Measurements from ENCODE around the gene MARVELD1. TPM values are rescaled to one million over a fixed set of nuclear protein-coding genes. Genes with fewer than 3 reads are reported as not detected.
A peak's percentile ranks its signal among the peaks of the same experiment; 100 is the strongest.
"Not testable (repeated sequence)": the region's sequence is repeated elsewhere in the genome, so short reads cannot be mapped to it uniquely, and the experiment has no call there.

Gene MARVELD1
- total RNA-seq, 1 donor, result 5.5 TPM

DNA sequence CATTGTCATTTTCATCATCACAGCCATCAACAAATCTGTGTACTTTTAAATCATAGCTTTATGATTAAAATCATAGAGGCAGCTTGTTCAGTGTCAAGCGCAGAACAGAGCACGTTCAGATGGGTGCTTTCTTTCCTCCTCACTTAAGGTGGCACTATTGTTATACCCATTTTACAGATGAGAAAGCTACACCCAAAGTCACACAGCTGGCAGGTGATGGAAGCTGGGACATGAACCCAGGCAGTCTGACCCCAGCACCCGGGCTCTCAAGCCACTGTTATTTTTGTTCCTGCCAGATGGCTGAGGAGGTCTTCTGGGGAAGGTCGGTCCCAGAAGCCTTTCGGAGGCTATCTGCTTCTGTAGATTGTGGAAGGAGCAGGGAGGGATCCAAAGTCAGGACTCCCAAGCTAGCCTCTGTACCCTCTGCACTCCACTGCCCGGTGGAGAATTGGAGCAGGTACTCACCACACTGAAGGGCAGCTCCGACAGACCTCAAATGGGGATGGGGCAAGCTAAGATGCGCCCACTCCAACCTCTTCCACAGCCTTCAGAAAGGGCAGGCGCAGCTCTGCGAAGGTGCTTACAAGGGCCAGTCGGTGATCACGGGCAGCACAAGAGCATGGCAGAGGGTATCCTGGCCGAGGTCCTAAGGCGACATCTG, 27.1 kb upstream of the MARVELD1 start:
- Histone ChIP-seq H3K9me3 (ENCODE audit: low read depth, low read length) (no peaks in the 10 kb centered on the region), H3K4me1 (ENCODE audit: insufficient read depth, low read length) (peaks cover 77% of the 10 kb centered on the region), H3K4me3 (ENCODE audit: low read length) (peak overlapping the region; percentile 60), H3K27me3 (ENCODE audit: insufficient read depth, low read length) (no peaks in the 10 kb centered on the region)

DNA sequence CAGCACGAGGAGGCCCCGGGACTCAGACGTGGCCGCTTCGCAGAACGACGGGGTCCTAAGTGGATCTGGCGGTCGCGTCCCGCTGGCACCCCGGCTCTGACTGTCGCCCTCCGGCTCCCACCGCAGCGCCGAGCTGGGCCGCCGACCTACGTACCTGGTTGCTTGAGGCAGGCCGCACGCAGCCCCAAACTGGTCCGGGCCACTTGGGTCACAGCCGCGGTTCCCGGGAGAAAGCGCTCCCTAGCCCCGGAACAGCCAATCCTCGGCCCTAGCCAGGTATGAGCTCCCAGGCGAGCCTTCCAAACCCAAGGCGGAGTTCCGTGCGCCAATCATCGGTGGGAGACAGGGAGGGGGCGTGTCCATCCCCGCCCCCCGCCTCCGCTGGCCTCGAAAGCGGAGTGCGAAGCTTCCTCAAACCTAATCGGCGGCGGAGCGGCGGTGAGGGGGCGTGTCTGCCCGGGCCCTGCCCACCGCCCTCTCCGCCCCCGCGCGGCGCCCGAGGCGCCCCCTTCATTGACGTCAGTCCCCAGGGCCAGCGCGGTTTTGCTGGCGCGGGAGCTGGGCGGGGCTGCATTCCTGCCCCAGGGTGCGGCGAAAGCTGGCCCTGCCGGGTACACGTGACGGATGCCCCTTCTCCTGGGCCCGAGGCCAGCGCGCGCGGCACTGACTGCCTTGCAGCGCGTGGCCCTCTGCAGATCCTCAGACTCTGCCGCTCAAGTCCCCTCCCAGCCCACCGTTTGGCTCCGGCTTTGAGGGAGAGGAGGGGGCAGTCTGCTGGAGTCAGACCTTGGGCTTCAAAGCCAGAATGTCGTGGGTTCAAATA, 26.4 kb upstream of the MARVELD1 start, which contains the start of gene AVPI1:
TSS of gene AVPI1 (minus strand) at position 280 of the 823 bp plus-strand sequence. CDS start 7,336 bp downstream, outside the sequence.
- Histone ChIP-seq H3K9me3 (ENCODE audit: low read depth, low read length) (no peaks in the 10 kb centered on the region), H3K4me3 (ENCODE audit: low read length) (peak within 1 kb of the TSS; percentile 60), H3K4me1 (ENCODE audit: insufficient read depth, low read length) (peaks cover 77% of the 10 kb centered on the region), H3K27me3 (ENCODE audit: insufficient read depth, low read length) (no peaks in the 10 kb centered on the region)

DNA sequence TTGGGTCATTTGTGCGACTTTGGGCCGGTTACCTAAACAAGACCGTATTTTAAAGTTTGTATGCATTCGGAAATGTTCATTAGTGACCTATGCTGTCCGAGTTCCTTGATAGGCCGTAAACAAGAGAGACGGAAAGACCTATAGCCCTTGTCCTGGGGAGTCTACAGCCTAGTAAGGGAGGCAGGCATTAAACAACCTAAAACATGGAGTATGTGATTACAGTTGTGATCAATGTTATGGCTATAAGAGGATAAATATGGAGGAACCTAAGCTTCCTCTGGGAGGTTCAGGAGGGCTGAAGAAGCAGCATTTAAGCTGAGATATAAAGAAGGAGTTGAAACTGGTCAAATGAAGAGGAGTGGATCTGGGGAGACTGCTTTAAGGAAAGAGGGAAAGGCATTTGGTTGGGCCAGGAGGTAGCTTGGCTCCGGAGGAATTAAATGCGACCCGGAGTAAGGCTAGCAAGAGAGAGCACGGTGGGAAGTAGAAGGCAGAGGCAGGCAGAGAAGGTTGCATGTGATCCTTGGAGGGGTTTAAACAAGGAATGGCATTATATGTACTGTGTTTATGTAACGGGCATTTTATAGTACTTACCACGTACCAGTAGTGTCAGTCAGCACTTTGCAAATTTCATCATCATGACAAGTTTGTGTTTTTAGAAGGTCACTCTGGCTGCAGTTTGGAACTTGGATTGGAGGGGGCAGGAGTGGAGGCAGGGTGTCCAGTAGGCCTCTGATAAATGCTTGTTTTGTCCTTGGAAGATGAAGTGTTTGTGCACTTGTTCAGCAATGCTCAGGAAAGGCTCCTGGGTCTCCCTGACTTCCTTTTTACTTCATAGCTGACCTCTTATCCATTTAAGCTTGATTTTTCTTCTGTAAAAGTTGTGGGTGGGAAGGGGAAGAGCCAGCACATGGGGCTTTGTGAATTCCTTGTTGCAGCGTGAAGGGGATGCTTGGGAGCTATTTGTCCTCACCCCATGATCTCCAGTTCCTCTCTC, 25.4 kb upstream of the MARVELD1 start:
- Histone ChIP-seq H3K4me1 (ENCODE audit: insufficient read depth, low read length) (peaks cover 77% of the 10 kb centered on the region), H3K4me3 (ENCODE audit: low read length) (peak overlapping the region; percentile 60), H3K27me3 (ENCODE audit: insufficient read depth, low read length) (no peaks in the 10 kb centered on the region), H3K9me3 (ENCODE audit: low read depth, low read length) (no peaks in the 10 kb centered on the region)

DNA sequence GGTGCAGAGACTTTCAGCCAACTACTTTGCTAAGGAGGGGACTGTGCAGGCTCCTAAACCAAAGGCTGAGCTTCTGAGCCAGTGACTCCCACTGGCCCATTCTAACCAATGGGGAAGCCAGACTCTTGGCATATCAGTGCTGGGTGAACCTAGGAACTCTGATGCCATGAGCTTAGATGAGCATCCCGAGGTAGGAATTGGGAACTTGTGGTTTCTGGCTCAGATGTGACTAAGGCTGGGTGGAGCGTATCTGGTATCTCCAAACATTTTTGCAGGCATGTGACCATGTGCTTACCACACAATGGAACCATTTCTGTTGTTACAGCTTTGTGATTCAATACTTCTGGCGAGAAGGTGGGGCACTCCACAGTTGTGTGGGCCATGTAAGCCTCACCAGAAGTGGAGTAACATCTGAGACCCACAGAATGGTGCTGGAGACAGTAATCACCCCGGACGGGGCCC, 23.9 kb upstream of the MARVELD1 start:
- no peak overlapping the region for H3K4me3 ChIP-seq (ENCODE audit: low read length)
- H3K9me3 ChIP-seq (ENCODE audit: low read depth, low read length), result no peaks in the 10 kb centered on the region
- no peaks in the 10 kb centered on the region for H3K27me3 ChIP-seq (ENCODE audit: insufficient read depth, low read length)
- peaks cover 64% of the 10 kb centered on the region for H3K4me1 ChIP-seq (ENCODE audit: insufficient read depth, low read length)

DNA sequence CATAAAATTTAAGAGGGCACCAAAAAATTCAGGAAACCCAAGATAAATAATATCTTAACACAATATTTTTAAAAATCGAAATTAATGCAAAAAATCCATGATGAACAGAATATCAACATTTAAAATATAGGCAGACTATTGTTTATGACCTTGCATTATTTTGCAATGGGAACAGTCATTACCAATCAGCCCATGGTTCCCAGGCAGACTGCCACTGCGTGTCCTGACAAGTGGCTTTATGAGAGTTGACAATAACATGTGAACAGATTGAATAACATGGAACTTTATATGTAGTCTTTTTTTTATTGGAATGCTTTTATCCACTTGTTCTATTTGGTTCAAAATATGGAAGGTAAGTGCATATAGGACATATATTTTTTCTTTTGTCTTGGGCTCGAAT, 23.4 kb upstream of the MARVELD1 start:
- Histone ChIP-seq H3K27me3 (ENCODE audit: insufficient read depth, low read length) (no peaks in the 10 kb centered on the region), H3K9me3 (ENCODE audit: low read depth, low read length) (no peaks in the 10 kb centered on the region), H3K4me1 (ENCODE audit: insufficient read depth, low read length) (peaks cover 58% of the 10 kb centered on the region), H3K4me3 (ENCODE audit: low read length) (no peak overlapping the region)

DNA sequence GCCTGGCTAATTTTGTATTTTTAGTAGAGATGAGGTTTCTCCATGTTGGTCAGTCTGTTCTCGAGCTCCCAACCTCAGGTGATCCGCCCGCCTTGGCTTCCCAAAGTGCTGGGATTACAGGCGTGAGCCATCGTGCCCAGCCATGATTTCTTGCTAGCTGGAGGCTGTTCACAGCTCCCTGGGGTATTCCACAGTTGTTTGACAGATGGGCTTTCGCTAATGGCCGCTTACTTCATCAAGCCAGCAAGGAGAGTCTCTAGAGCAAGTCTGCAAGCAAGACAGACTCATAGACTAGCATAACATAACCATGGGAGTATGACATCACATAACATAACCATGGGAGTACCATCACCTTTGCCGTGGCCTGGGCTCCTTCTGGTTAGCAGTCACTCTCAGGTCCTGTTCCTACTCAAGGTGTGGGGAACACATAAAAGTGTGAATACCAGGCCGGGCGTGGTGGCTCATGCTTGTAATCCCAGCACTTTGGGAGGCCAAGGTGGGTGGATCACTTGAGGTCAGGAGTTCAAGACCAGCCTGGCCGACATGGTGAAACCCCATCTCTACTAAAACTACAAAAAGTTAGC, 15.4 kb upstream of the MARVELD1 start:
- H3K9me3 ChIP-seq (ENCODE audit: low read depth, low read length); H3K4me3 ChIP-seq (ENCODE audit: low read length); H3K27me3 ChIP-seq (ENCODE audit: insufficient read depth, low read length); H3K4me1 ChIP-seq (ENCODE audit: insufficient read depth, low read length): not testable (repeated sequence)

DNA sequence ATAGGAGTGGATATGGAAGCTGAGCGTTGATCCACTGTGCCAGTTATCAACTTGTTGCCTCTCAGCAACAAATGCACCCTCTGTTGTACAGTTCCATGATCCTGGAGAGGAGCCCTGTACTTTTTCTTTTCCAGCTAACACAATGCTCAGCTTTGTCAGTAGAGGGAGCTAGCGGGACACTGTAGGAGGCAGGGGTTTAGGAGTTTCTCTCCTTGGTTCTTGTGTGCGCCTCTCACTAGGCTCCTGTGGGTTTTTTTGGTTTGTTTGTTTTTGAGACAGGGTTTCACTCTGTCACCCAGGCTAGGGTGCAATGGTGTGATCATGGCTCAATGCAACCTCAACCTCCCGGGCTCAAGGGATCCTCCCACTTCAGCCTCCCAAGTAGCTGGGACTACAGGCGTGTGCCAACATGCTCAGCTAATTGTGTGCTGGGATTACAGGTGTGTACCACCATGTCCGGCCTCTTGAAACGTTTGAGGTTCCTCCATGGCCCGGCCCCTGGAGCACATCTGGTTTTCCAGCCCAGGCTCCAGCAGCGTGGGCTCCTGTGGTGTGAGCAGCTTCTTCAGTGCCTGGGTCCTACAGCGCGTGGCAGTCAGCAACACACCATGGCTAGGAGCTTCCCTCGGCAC, 12.0 kb upstream of the MARVELD1 start:
- no peaks in the 10 kb centered on the region for H3K9me3 ChIP-seq (ENCODE audit: low read depth, low read length)
- no peak overlapping the region for H3K4me3 ChIP-seq (ENCODE audit: low read length)
- H3K27me3 ChIP-seq (ENCODE audit: insufficient read depth, low read length), result no peaks in the 10 kb centered on the region
- H3K4me1 ChIP-seq (ENCODE audit: insufficient read depth, low read length), result no peaks in the 10 kb centered on the region

DNA sequence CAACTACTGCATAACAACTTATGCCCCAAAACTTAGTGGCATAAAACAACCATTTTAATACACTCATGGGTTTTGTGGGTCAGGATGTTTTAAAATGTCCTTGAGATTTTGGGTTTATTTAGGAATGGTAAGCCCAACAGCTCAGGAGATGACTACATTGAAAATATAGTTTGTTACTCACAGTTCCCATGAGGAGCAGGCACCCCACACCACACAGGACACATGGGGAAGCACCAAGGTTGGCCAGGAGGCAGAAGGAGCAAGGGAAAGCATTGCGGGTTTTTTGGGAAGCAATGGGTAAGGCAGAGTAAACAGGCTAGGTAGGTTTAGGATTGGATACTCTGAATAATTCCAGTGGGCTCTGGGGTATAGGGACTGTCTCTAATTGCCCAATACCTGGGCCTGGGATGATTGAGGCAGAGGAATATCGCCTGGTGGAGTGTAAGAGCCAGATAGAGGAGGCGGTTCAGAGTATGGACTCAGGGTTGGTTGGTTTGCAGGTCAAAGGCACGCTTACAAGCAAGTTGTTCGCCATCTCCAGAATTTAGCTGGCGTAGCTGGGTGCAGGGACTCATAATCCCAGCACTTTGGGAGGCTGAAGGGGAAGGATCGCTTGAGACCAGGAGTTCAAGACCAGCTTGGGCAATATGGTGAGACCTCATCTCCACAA, 10.0 kb upstream of the MARVELD1 start:
- no peak overlapping the region for H3K4me3 ChIP-seq (ENCODE audit: low read length)
- H3K4me1 ChIP-seq (ENCODE audit: insufficient read depth, low read length), result no peaks in the 10 kb centered on the region
- H3K9me3 ChIP-seq (ENCODE audit: low read depth, low read length), result no peaks in the 10 kb centered on the region

DNA sequence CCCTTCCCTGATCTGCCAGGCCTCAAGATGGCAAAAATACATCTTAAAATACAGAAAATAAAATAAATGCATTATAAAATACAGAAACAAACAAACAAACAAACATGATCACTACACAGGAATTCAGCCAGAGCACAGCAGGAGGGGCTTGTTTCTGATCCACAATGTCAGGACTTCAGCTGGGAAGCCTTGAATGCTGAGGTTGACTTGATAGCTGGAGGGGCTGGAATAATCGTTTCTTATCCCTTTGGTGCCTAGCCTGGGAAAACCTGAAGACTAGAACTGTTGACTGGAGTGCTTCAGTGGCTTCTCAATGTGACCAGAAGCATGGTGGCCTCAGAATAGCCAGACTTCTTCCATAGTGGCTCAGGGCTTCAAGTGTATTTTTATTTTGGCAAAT, 9.2 kb upstream of the MARVELD1 start:
- Histone ChIP-seq H3K27me3 (ENCODE audit: insufficient read depth, low read length) (no peaks in the 10 kb centered on the region), H3K4me3 (ENCODE audit: low read length) (no peak overlapping the region), H3K9me3 (ENCODE audit: low read depth, low read length) (no peaks in the 10 kb centered on the region), H3K4me1 (ENCODE audit: insufficient read depth, low read length) (no peaks in the 10 kb centered on the region)

More for the DNA sequence above, 10.0 kb upstream of the MARVELD1 start:
- no peaks in the 10 kb centered on the region for H3K27me3 ChIP-seq (ENCODE audit: insufficient read depth, low read length)

DNA sequence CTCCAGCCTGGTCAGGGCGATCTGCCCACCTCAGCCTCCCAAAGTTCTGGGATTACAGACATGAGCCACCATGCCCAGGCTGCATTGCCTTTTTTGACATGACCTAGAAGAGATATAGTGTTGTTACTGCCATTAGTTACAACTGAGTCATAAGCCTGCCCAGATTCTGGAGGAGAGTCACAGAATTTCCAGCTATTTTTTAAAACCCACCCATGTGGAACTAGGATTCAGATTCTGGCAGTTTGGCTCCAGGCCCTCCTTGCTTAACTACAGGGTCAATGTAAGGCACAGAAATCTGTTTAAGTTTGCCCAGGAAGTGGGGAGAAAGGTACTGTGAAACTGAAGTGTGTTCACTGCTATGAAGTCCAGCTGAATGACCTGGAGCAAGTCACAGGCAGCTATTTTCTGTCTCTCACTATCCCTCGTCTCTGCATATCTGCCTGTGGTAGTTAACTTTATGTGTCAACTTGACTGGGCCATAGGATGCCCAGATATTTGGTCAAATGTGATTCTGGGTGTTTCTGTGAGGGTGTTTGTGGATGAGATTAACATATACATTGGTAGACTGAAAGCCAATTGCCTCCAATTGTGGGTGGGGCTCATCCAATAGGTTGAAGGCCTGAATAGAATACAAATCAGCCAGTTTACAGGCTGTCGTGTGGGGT, 8.4 kb upstream of the MARVELD1 start:
- H3K4me1 ChIP-seq (ENCODE audit: insufficient read depth, low read length), result no peaks in the 10 kb centered on the region
- peaks cover 3% of the 10 kb centered on the region for H3K27me3 ChIP-seq (ENCODE audit: insufficient read depth, low read length)
- H3K9me3 ChIP-seq (ENCODE audit: low read depth, low read length), result no peaks in the 10 kb centered on the region
- no peak overlapping the region for H3K4me3 ChIP-seq (ENCODE audit: low read length)

DNA sequence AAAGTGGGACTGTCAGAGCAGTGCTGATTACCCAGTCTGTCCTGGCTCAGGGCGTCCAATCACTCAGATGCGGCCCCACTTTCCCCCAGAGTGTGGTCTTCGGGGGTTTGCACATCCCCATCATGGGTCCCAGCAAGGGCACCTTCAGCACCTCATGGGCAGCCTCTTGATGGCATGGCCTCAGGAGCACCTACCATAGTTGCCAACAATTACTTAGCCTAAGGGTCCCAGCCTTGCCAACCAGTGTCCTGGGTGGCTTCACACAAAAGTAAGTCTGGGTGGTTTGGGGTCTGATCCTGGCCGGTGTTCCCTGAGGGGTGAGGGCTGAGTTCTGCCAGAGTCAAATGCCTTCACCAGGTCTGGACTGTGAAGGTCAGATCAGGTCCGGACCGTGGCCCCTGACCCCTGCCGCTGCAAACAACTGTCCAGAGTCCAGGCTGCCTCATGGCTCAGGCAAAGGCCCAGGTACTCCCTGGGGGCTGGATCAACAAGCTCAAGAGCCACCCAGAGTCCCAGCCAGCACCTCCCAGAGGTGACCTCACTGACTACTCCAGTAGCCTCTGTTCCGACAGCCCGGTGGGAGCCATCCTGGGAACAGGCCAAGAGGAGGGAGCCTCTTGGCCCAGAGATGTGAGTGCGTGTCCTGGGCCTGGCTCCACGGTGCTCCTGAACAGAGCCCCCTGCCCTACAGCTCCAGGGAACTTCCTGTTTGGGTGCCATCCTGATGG, 6.2 kb upstream of the MARVELD1 start:
- peaks cover 8% of the 10 kb centered on the region for H3K4me1 ChIP-seq (ENCODE audit: insufficient read depth, low read length)
- H3K9me3 ChIP-seq (ENCODE audit: low read depth, low read length), result no peaks in the 10 kb centered on the region
- peaks cover 3% of the 10 kb centered on the region for H3K27me3 ChIP-seq (ENCODE audit: insufficient read depth, low read length)
- H3K4me3 ChIP-seq (ENCODE audit: low read length), result no peak overlapping the region

DNA sequence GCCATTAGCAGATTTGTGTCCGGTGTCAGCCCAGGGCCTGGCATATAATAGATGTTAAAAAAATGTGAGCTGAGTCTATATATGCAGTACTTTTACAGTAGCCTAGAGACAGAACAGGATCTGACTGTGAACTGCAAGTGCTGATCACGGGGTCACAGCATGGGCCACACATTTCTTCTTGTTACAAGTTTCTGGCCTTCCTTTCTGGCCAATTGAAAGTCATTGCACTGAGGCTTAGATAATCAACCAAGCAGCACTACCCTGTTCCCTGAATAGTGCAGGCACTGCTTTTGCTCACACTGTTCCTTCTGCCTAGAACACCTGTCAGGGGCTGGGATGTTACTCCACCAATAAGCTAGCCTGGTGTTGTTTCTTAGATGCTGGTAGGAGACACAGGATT, 5.4 kb upstream of the MARVELD1 start:
- peaks cover 3% of the 10 kb centered on the region for H3K27me3 ChIP-seq (ENCODE audit: insufficient read depth, low read length)
- H3K4me3 ChIP-seq (ENCODE audit: low read length), result no peak overlapping the region
- H3K9me3 ChIP-seq (ENCODE audit: low read depth, low read length), result no peaks in the 10 kb centered on the region
- H3K4me1 ChIP-seq (ENCODE audit: insufficient read depth, low read length), result peaks cover 16% of the 10 kb centered on the region
